ENCODE measurements around the gene DNAJC11.

GRCh38 chr1:6596351-6596750 lies 105.3 kb downstream of the DNAJC11 start:
- no peak for TF ChIP-seq CTCF (IDR thresholded peaks at IDR 0.05 in 2 of 3, conservative IDR thresholded peaks at IDR 0.05 in 1 of 3; ENCODE audit: borderline replicate concordance in 1 of 3, insufficient read depth in 1 of 3, low read depth in 2 of 3, low read length in 2 of 3)
- no peak for TF ChIP-seq POLR2A (IDR thresholded peaks at IDR 0.05; ENCODE audit: borderline replicate concordance, extremely low read depth, insufficient read depth, insufficient read length)
- no peak for TF ChIP-seq ZFX (IDR thresholded peaks at IDR 0.05)
- no peak for TF ChIP-seq EZH2phosphoT487 (IDR thresholded peaks at IDR 0.05; ENCODE audit: borderline replicate concordance)
- no peak for TF ChIP-seq POLR2AphosphoS5 (IDR thresholded peaks at IDR 0.05; ENCODE audit: low read depth, low read length)
- no peak for TF ChIP-seq EZH2 (IDR thresholded peaks at IDR 0.05)
- no peak for TF ChIP-seq REST (IDR thresholded peaks at IDR 0.05; ENCODE audit: low read depth)
- no peak for TF ChIP-seq YY1 (IDR thresholded peaks at IDR 0.05; ENCODE audit: extremely low read depth, insufficient replicate concordance, low read depth, low read length)
- no peak for TF ChIP-seq MAX (IDR thresholded peaks at IDR 0.05)
- no peak for TF ChIP-seq ZNF274 (IDR thresholded peaks at IDR 0.05; ENCODE audit: low read depth, low read length)

All from HCT116 (cell line).